PC-3 (cell line): ENCODE measurements around the gene GFER. TPM values are rescaled to one million over a fixed set of nuclear protein-coding genes. Genes with fewer than 3 reads are reported as not detected.

Source experiments
- ATAC-seq: fragments of 200-7000 bp; cut with Tn5 transposase; 2 replicates; pipeline ENCODE4 v1.9.1; 2020; ENCODE audit warnings: mild to moderate bottlenecking, moderate library complexity
- BruUV-seq: library from RNA; stranded (reverse); fragments of 400-500 nt; replicated peaks from 2 replicates; lab custom pipeline; 2021; lab: Mats Ljungman, UMichigan
- CTCF ChIA-PET: fragments of 300-600 bp; sonication (Branson Sonifier 250); formaldehyde crosslinking; loops from one replicate; lab custom pipeline; 2022; ENCODE audit warnings: antibody characterized with exemption; lab: Charles Lee
- POLR2A ChIA-PET: fragments of 300-600 bp; sonication (Branson Sonifier 250); formaldehyde crosslinking; loops from one replicate; lab custom pipeline; 2022; ENCODE audit warnings: antibody characterized with exemption; ENCODE audit not compliant: unreplicated experiment; lab: Charles Lee
- DNase-seq: peaks from one replicate; pipeline ENCODE4 v3.0.0-alpha.2; 2015
- H2AFZ ChIP-seq: fragments of 300-600 bp; sonication (generic); 2 replicates; pipeline ENCODE4 v1.6.0; 2016; ENCODE audit warnings: antibody characterized with exemption, low read length
- H3F3A ChIP-seq: fragments of 300-600 bp; sonication (generic); one replicate; pipeline ENCODE4 v1.6.0; 2017; ENCODE audit warnings: antibody characterized with exemption, low read length, control low read depth, mild to moderate bottlenecking; ENCODE audit not compliant: unreplicated experiment
- H3K27ac ChIP-seq: fragments of 300-600 bp; sonication (generic); 2 replicates; pipeline ENCODE4 v1.5.1; 2016; ENCODE audit warnings: mild to moderate bottlenecking, low read length
- H3K27me3 ChIP-seq: fragments of 300-600 bp; sonication (generic); 2 replicates; pipeline ENCODE4 v1.6.1; 2016; ENCODE audit warnings: low read length, mixed read lengths
- H3K36me3 ChIP-seq: fragments of 300-600 bp; sonication (generic); 2 replicates; pipeline ENCODE4 v1.6.1; 2016; ENCODE audit warnings: low read depth, mixed run types, low read length, mixed read lengths
- H3K4me1 ChIP-seq: fragments of 300-600 bp; sonication (generic); 2 replicates; pipeline ENCODE4 v1.5.1; 2016; ENCODE audit warnings: low read length; ENCODE audit not compliant: insufficient read depth
- H3K4me2 ChIP-seq: fragments of 300-600 bp; sonication (generic); 2 replicates; pipeline ENCODE4 v1.6.0; 2016; ENCODE audit warnings: low read length
- H3K4me3 ChIP-seq: fragments of 300-600 bp; sonication (generic); 2 replicates; pipeline ENCODE4 v1.5.1; 2016; ENCODE audit warnings: mild to moderate bottlenecking, low read length, mixed read lengths
- H3K79me2 ChIP-seq: fragments of 300-600 bp; sonication (generic); 2 replicates; pipeline ENCODE4 v1.6.1; 2017; ENCODE audit warnings: low read length, mixed read lengths
- H3K9ac ChIP-seq: fragments of 300-600 bp; sonication (generic); 2 replicates; pipeline ENCODE4 v1.6.0; 2016; ENCODE audit warnings: mild to moderate bottlenecking, low read length
- H3K9me2 ChIP-seq: fragments of 300-600 bp; sonication (generic); replicated peaks from 2 replicates; pipeline ENCODE4 v1.6.1; 2016; ENCODE audit warnings: mixed run types, low read length, mixed read lengths
- H3K9me3 ChIP-seq: fragments of 300-600 bp; sonication (generic); 2 replicates; pipeline ENCODE4 v1.6.1; 2016; ENCODE audit warnings: low read length, mixed read lengths
- H4K20me1 ChIP-seq: fragments of 300-600 bp; sonication (generic); 2 replicates; pipeline ENCODE4 v1.6.1; 2016; ENCODE audit warnings: low read length, mixed read lengths
- CTCF ChIP-seq: fragments of 300-600 bp; sonication (generic); conservative IDR thresholded peaks from 2 replicates; pipeline ENCODE4 v1.5.1; 2017; ENCODE audit warnings: antibody characterized with exemption, low read depth, mild to moderate bottlenecking, low read length
- EZH2 ChIP-seq: fragments of 300-600 bp; sonication (generic); IDR thresholded peaks from one replicate; pipeline ENCODE4 v1.6.1; 2017; ENCODE audit warnings: antibody characterized with exemption, mild to moderate bottlenecking, low read length; ENCODE audit not compliant: unreplicated experiment
- EZH2phosphoT487 ChIP-seq: fragments of 300-600 bp; sonication (generic); IDR thresholded peaks from 2 replicates; pipeline ENCODE4 v1.6.1; 2018; ENCODE audit warnings: mild to moderate bottlenecking, antibody characterized with exemption, low read length, borderline replicate concordance
- intact Hi-C: fragments of 100-400 bp; cut with micrococcal nuclease; formaldehyde crosslinking; loops from 2 replicates; pipeline ENCODE4 v1.9.0; 2023
- total RNA-seq: library from RNA; depleted of rRNA; stranded (reverse); fragments of >200 nt; gene quantifications from 2 replicates; pipeline ENCODE4 v1.2.3, GENCODE V29; 2014

The GFER gene
- total RNA-seq, 1 experiment from 2014 or later: 66.8 TPM

GRCh38 chr16:2016407-2016922 is 32.5 kb downstream of the GFER start:
- DNase-seq (no peak), ATAC-seq (no peak)
- intact Hi-C loops: no loop called here
- no peaks in the 10 kb centered on the region; the same call in 1 of the 2 replicates for H3K27me3 ChIP-seq
- POLR2A ChIA-PET: no interaction called here
- no peaks in the 10 kb centered on the region for H3K79me2 ChIP-seq
- CTCF ChIA-PET: interaction anchor here (0.5 to 1.1 kb wide), 2 partner anchors 25 to 56 kb away, joined by 3 to 6 read pairs; no protein-coding TSS in a partner anchor
- H3K27ac ChIP-seq: no peak overlapping the region
- BruUV-seq: no TSS peak
- no peaks in the 10 kb centered on the region for H3K36me3 ChIP-seq
- peaks cover 13% of the 10 kb centered on the region for H3K4me1 ChIP-seq
- no peak overlapping the region for H3K9ac ChIP-seq
- no peak overlapping the region for H3K4me3 ChIP-seq
- no peak for TF ChIP-seq EZH2
- peak; percentile 51 for TF ChIP-seq CTCF
- no peaks in the 10 kb centered on the region for H3K9me3 ChIP-seq
- no peaks in the 10 kb centered on the region for H3K9me2 ChIP-seq
- H3F3A ChIP-seq: no peaks in the 10 kb centered on the region
- no peak overlapping the region for H3K4me2 ChIP-seq
- no peak overlapping the region for H2AFZ ChIP-seq
- no peaks in the 10 kb centered on the region for H4K20me1 ChIP-seq

GRCh38 chr16:2019518-2019920 is 35.5 kb downstream of the GFER start, which contains the start of gene NPW:
Gene NPW, plus strand, starts transcription at chr16:2019785.
- Histone ChIP-seq H3K27ac (no peak within 1 kb of the TSS), H3K27me3 (no peaks in the 10 kb centered on the region; the same call in 1 of the 2 replicates), H3K9ac (no peak within 1 kb of the TSS), H3K9me2 (no peaks in the 10 kb centered on the region), H3K9me3 (no peaks in the 10 kb centered on the region), H2AFZ (peak within 1 kb of the TSS; percentile 26; the same call in 1 of the 2 replicates), H3K79me2 (no peaks in the 10 kb centered on the region), H3F3A (no peaks in the 10 kb centered on the region), H4K20me1 (no peaks in the 10 kb centered on the region), H3K4me3 (peak within 1 kb of the TSS; percentile 49), H3K4me1 (peaks cover 24% of the 10 kb centered on the region), H3K4me2 (peak within 1 kb of the TSS; percentile 64), H3K36me3 (no peaks in the 10 kb centered on the region)
- ChIA-PET POLR2A (no interaction called here), CTCF (no interaction called here)
- BruUV-seq: no TSS peak
- DNase-seq (no peak), ATAC-seq (no peak)
- TF ChIP-seq EZH2: no peak
- no peak for TF ChIP-seq EZH2phosphoT487
- TF ChIP-seq CTCF: no peak
- intact Hi-C loops: no loop called here
